HL-60/S4 treated with phorbol 12-myristate 13-acetate at 8.2 ng/mL for 4 days and 3 days (cell line): ENCODE data around the gene MEP1B.
"Not testable (repeated sequence)": the region's sequence is repeated elsewhere in the genome, so short reads cannot be mapped to it uniquely, and the experiment has no call there.

Experiments used
- in situ Hi-C: fragments of 300-500 bp; cut with MboI; formaldehyde crosslinking; loops from 2 replicates; pipeline ENCODE4 v1.15.0; 2022; ENCODE audit warnings: low sequenced_read_pairs

MEP1B gene

GRCh38 chr18:32189790-32190189 is at the start of gene MEP1B:
Gene MEP1B (plus strand): TSS chr18:32190039. CDS start chr18:32190071, 32 bp downstream.
- in situ Hi-C loops, result no loop called here

GRCh38 chr18:32148185-32148870 is 41.5 kb upstream of the MEP1B start:
- in situ Hi-C loops, result no loop called here

GRCh38 chr18:32152705-32153448 is 37.0 kb upstream of the MEP1B start:
- in situ Hi-C loops, result loop anchor here (25.0 kb wide), 1 partner anchor 384 kb away; no protein-coding TSS in a partner anchor

- in situ Hi-C loops, result loop anchor here (25.0 kb wide), 1 partner anchor 380 kb away; no protein-coding TSS in a partner anchor
Observed at GRCh38 chr18:32156855-32157254, 33.0 kb upstream of the MEP1B start.

- in situ Hi-C loops, result loop anchor here (25.0 kb wide), 1 partner anchor 380 kb away; no protein-coding TSS in a partner anchor
Observed at GRCh38 chr18:32157580-32157979, 32.3 kb upstream of the MEP1B start.

GRCh38 chr18:32158108-32158624 is 31.7 kb upstream of the MEP1B start:
- in situ Hi-C loops, result loop anchor here (25.0 kb wide), 1 partner anchor 379 kb away; no protein-coding TSS in a partner anchor

- in situ Hi-C loops, result loop anchor here (25.0 kb wide), 1 partner anchor 379 kb away; no protein-coding TSS in a partner anchor
Observed at GRCh38 chr18:32158631-32159030, 31.2 kb upstream of the MEP1B start.

- in situ Hi-C loops, result loop anchor here (25.0 kb wide), 1 partner anchor 377 kb away; no protein-coding TSS in a partner anchor
Observed at GRCh38 chr18:32160547-32160946, 29.3 kb upstream of the MEP1B start.

GRCh38 chr18:32167980-32168730 is 21.7 kb upstream of the MEP1B start:
- in situ Hi-C loops, result loop anchor here (25.0 kb wide), 1 partner anchor 369 kb away; no protein-coding TSS in a partner anchor

- in situ Hi-C loops, result loop anchor here (25.0 kb wide), 1 partner anchor 364 kb away; no protein-coding TSS in a partner anchor
Observed at GRCh38 chr18:32173654-32174053, 16.2 kb upstream of the MEP1B start.

GRCh38 chr18:32174719-32175118 is 15.1 kb upstream of the MEP1B start:
- in situ Hi-C loops, result loop anchor here (25.0 kb wide), 1 partner anchor 363 kb away; no protein-coding TSS in a partner anchor

GRCh38 chr18:32175265-32175664 is 14.6 kb upstream of the MEP1B start:
- in situ Hi-C loops, result no loop called here

- in situ Hi-C loops, result not testable (repeated sequence)
Observed at GRCh38 chr18:32176745-32177144, 13.1 kb upstream of the MEP1B start.

- in situ Hi-C loops, result no loop called here
Observed at GRCh38 chr18:32177530-32177929, 12.3 kb upstream of the MEP1B start.

- in situ Hi-C loops, result no loop called here
Observed at GRCh38 chr18:32183503-32183902, 6.3 kb upstream of the MEP1B start.

- in situ Hi-C loops, result no loop called here
Observed at GRCh38 chr18:32190209-32190608, 370 bp downstream of the MEP1B start.

- in situ Hi-C loops, result no loop called here
Observed at GRCh38 chr18:32195881-32196815, 6.3 kb downstream of the MEP1B start.

- in situ Hi-C loops, result no loop called here
Observed at GRCh38 chr18:32200766-32201165, 10.9 kb downstream of the MEP1B start.

- in situ Hi-C loops, result no loop called here
Observed at GRCh38 chr18:32201948-32202672, 12.3 kb downstream of the MEP1B start.
